ENCODE data around the gene SLC10A3.

SLC10A3 gene

GRCh38 chrX:154486052-154486395 lies 4.4 kb downstream of the SLC10A3 start:
- H3F3A ChIP-seq (ENCODE audit: insufficient read depth, low read length), result no peaks in the 10 kb centered on the region
- no peak overlapping the region for H2AFZ ChIP-seq (ENCODE audit: low read length)
- TF ChIP-seq EZH2 (IDR thresholded peaks at IDR 0.05; ENCODE audit: borderline replicate concordance, low read length) (no peak), CTCF (IDR thresholded peaks at IDR 0.05; ENCODE audit: low read length) (no peak)
- peak overlapping the region; percentile 84 for H3K9ac ChIP-seq (ENCODE audit: low read length)
- peak overlapping the region; percentile 79 for H3K4me2 ChIP-seq (ENCODE audit: low read length)
- H4K20me1 ChIP-seq (ENCODE audit: insufficient read depth, low read length), result no peaks in the 10 kb centered on the region
- H3K9me3 ChIP-seq (ENCODE audit: low read length), result no peaks in the 10 kb centered on the region
- peak overlapping the region; percentile 47 for H3K27ac ChIP-seq (ENCODE audit: low read depth, low read length, poor library complexity, severe bottlenecking)
- H3K79me2 ChIP-seq (ENCODE audit: insufficient read depth, low read length), result no peaks in the 10 kb centered on the region
- peaks cover 59% of the 10 kb centered on the region for H3K4me1 ChIP-seq (ENCODE audit: insufficient read depth, low read length, severe bottlenecking)
- peaks cover 23% of the 10 kb centered on the region for H3K36me3 ChIP-seq (ENCODE audit: insufficient read depth, low read length)
- H3K4me3 ChIP-seq (ENCODE audit: low read depth, low read length, poor library complexity, severe bottlenecking), result peak overlapping the region; percentile 72
- H3K9me2 ChIP-seq (ENCODE audit: low read depth, low read length), result no peaks in the 10 kb centered on the region
- H3K27me3 ChIP-seq (ENCODE audit: insufficient read depth, low read length), result no peaks in the 10 kb centered on the region

GRCh38 chrX:154485150-154486051 lies 5.0 kb downstream of the SLC10A3 start:
- peak overlapping the region; percentile 72 for H3K4me3 ChIP-seq (ENCODE audit: low read depth, low read length, poor library complexity, severe bottlenecking)
- TF ChIP-seq EZH2 (IDR thresholded peaks at IDR 0.05; ENCODE audit: borderline replicate concordance, low read length) (no peak), CTCF (IDR thresholded peaks at IDR 0.05; ENCODE audit: low read length) (no peak)
- H3K9me2 ChIP-seq (ENCODE audit: low read depth, low read length), result no peaks in the 10 kb centered on the region
- H3K36me3 ChIP-seq (ENCODE audit: insufficient read depth, low read length), result peaks cover 23% of the 10 kb centered on the region
- H3K27ac ChIP-seq (ENCODE audit: low read depth, low read length, poor library complexity, severe bottlenecking), result peak overlapping the region; percentile 47
- no peaks in the 10 kb centered on the region for H3K79me2 ChIP-seq (ENCODE audit: insufficient read depth, low read length)
- no peaks in the 10 kb centered on the region for H4K20me1 ChIP-seq (ENCODE audit: insufficient read depth, low read length)
- H3K4me1 ChIP-seq (ENCODE audit: insufficient read depth, low read length, severe bottlenecking), result peaks cover 59% of the 10 kb centered on the region
- H3K27me3 ChIP-seq (ENCODE audit: insufficient read depth, low read length), result no peaks in the 10 kb centered on the region
- H3F3A ChIP-seq (ENCODE audit: insufficient read depth, low read length), result no peaks in the 10 kb centered on the region
- no peaks in the 10 kb centered on the region for H3K9me3 ChIP-seq (ENCODE audit: low read length)
- H3K9ac ChIP-seq (ENCODE audit: low read length), result peak overlapping the region; percentile 84
- H3K4me2 ChIP-seq (ENCODE audit: low read length), result peak overlapping the region; percentile 79
- no peak overlapping the region for H2AFZ ChIP-seq (ENCODE audit: low read length)

GRCh38 chrX:154484255-154485149 lies 5.9 kb downstream of the SLC10A3 start:
- no peaks in the 10 kb centered on the region for H3K79me2 ChIP-seq (ENCODE audit: insufficient read depth, low read length)
- H3K9me3 ChIP-seq (ENCODE audit: low read length), result no peaks in the 10 kb centered on the region
- no peaks in the 10 kb centered on the region for H3K9me2 ChIP-seq (ENCODE audit: low read depth, low read length)
- H4K20me1 ChIP-seq (ENCODE audit: insufficient read depth, low read length), result no peaks in the 10 kb centered on the region
- peaks cover 23% of the 10 kb centered on the region for H3K36me3 ChIP-seq (ENCODE audit: insufficient read depth, low read length)
- H3K4me1 ChIP-seq (ENCODE audit: insufficient read depth, low read length, severe bottlenecking), result peaks cover 61% of the 10 kb centered on the region
- H3K4me3 ChIP-seq (ENCODE audit: low read depth, low read length, poor library complexity, severe bottlenecking), result peak overlapping the region; percentile 72
- H3K27ac ChIP-seq (ENCODE audit: low read depth, low read length, poor library complexity, severe bottlenecking), result peak overlapping the region; percentile 47
- H3F3A ChIP-seq (ENCODE audit: insufficient read depth, low read length), result no peaks in the 10 kb centered on the region
- no peaks in the 10 kb centered on the region for H3K27me3 ChIP-seq (ENCODE audit: insufficient read depth, low read length)
- no peak for TF ChIP-seq CTCF (IDR thresholded peaks at IDR 0.05; ENCODE audit: low read length)
- no peak for TF ChIP-seq EZH2 (IDR thresholded peaks at IDR 0.05; ENCODE audit: borderline replicate concordance, low read length)
- peak overlapping the region; percentile 84; the same call in 1 of the 2 replicates for H3K9ac ChIP-seq (ENCODE audit: low read length)
- H2AFZ ChIP-seq (ENCODE audit: low read length), result no peak overlapping the region
- H3K4me2 ChIP-seq (ENCODE audit: low read length), result peak overlapping the region; percentile 79

Measured in OCI-LY1 (cell line).